Sigmoid colon (tissue), 4 donors: Measurements from ENCODE around the gene PDGFRB.

Experiments used
- CTCF ChIP-seq, 4 experiments: fragments of 450-650 bp in 3 of 4; fragments of 200-600 bp in 1 of 4; IDR thresholded peaks; one replicate each; pipeline ENCODE4 v1.5.1; 2016 to 2019; ENCODE audit warnings: antibody characterized with exemption in 4 of 4, mild to moderate bottlenecking in 3 of 4, moderate library complexity in 2 of 4
- EP300 ChIP-seq, 4 donors: sonication (generic); formaldehyde crosslinking; IDR thresholded peaks; one replicate each; pipeline ENCODE4 v1.6.1; 2017; ENCODE audit warnings: antibody characterized with exemption in 4 of 4
- POLR2A ChIP-seq, 2 donors: fragments of 450-650 bp; IDR thresholded peaks; one replicate each; pipeline ENCODE4 v1.6.1; 2016; ENCODE audit warnings: antibody characterized with exemption in 2 of 2, mild to moderate bottlenecking in 2 of 2, moderate library complexity in 2 of 2

GRCh38 chr5:150144246-150144801 is 11.3 kb downstream of the PDGFRB start:
- TF ChIP-seq CTCF (IDR thresholded peaks at IDR 0.05) (no peak), POLR2A (IDR thresholded peaks at IDR 0.05) (no peak), EP300 (IDR thresholded peaks at IDR 0.05) (peak in 2 of 4 donors; percentile 37 to 58)
